Upper lobe of left lung (tissue), 4 donors: ENCODE measurements around the gene ATP2B2.

ENCODE experiments used
- CTCF ChIP-seq, 6 experiments: fragments of 450-650 bp in 4 of 6; fragments of 200-600 bp in 2 of 6; sonication (generic) in 2 of 6; IDR thresholded peaks; one replicate each; pipeline ENCODE4 v1.5.1; 2016 to 2019; ENCODE audit warnings: antibody characterized with exemption in 6 of 6
- EP300 ChIP-seq, 4 donors: sonication (generic); formaldehyde crosslinking; IDR thresholded peaks; one replicate each; pipeline ENCODE4 v1.5.1; 2017; ENCODE audit warnings: antibody characterized with exemption in 4 of 4, control low read depth in 2 of 4
- POLR2A ChIP-seq, 4 donors: fragments of 450-650 bp; IDR thresholded peaks; one replicate each; pipeline ENCODE4 v1.5.1; 2016 to 2017; ENCODE audit warnings: antibody characterized with exemption in 4 of 4, mild to moderate bottlenecking in 2 of 4
- POLR2AphosphoS5 ChIP-seq, 2 donors: sonication (generic); formaldehyde crosslinking; IDR thresholded peaks; one replicate each; pipeline ENCODE4 v1.5.1; 2017; ENCODE audit warnings: antibody characterized with exemption in 2 of 2

GRCh38 chr3:10447527-10448260 lies 57.7 kb downstream of the ATP2B2 start:
- TF ChIP-seq CTCF (IDR thresholded peaks at IDR 0.05) (no peak), POLR2A (IDR thresholded peaks at IDR 0.05) (no peak), EP300 (IDR thresholded peaks at IDR 0.05) (no peak), POLR2AphosphoS5 (IDR thresholded peaks at IDR 0.05) (no peak)
